Liver (tissue), 9 donors: ENCODE data around the gene BCKDK. TPM values are rescaled to one million over a fixed set of nuclear protein-coding genes. Genes with fewer than 3 reads are reported as not detected.

ENCODE experiments used
- DNase-seq: peaks from one replicate; pipeline ENCODE4 v3.0.0-alpha.2; 2017; ENCODE audit warnings: low spot score
- H3K27ac ChIP-seq, 2 donors: one replicate each; pipeline ENCODE4 v1.7.0; 2013; ENCODE audit warnings: inconsistent platforms in 2 of 2, low read length in 2 of 2, control low read depth in 1 of 2, low read depth in 1 of 2, mild to moderate bottlenecking in 1 of 2
- H3K27me3 ChIP-seq, 4 donors: one replicate each; pipeline versions ENCODE4 v1.6.1 to v1.7.0; 2013; ENCODE audit warnings: low read length in 3 of 4, inconsistent platforms in 1 of 4, mild to moderate bottlenecking in 1 of 4, moderate library complexity in 1 of 4; ENCODE audit not compliant: control insufficient read depth in 4 of 4, insufficient read depth in 4 of 4
- H3K36me3 ChIP-seq, 4 donors: one replicate each; pipeline versions ENCODE4 v1.6.1 to v1.7.0; 2013; ENCODE audit warnings: low read length in 3 of 4, mild to moderate bottlenecking in 3 of 4, low read depth in 1 of 4, moderate library complexity in 1 of 4; ENCODE audit not compliant: control insufficient read depth in 4 of 4, insufficient read depth in 3 of 4
- H3K4me1 ChIP-seq, 4 donors: one replicate each; pipeline versions ENCODE4 v1.6.1 to v1.7.0; 2013; ENCODE audit warnings: low read length in 3 of 4, mild to moderate bottlenecking in 3 of 4, moderate library complexity in 1 of 4; ENCODE audit not compliant: control insufficient read depth in 4 of 4, insufficient read depth in 4 of 4
- H3K4me3 ChIP-seq, 3 donors: one replicate each; pipeline versions ENCODE4 v1.6.1 to v1.7.0; 2013; ENCODE audit warnings: low read length in 3 of 3, control low read depth in 1 of 3, low read depth in 1 of 3, mild to moderate bottlenecking in 1 of 3
- H3K9ac ChIP-seq, 2 donors: one replicate each; pipeline ENCODE4 v1.7.0; 2013; ENCODE audit warnings: low read length in 2 of 2, mild to moderate bottlenecking in 2 of 2, moderate library complexity in 2 of 2, control low read depth in 1 of 2, low read depth in 1 of 2
- H3K9me3 ChIP-seq, 4 donors: one replicate each; pipeline versions ENCODE4 v1.6.1 to v1.7.0; 2013; ENCODE audit warnings: low read length in 3 of 4; ENCODE audit not compliant: control insufficient read depth in 4 of 4
- ATF3 ChIP-seq: IDR thresholded peaks from 2 replicates; pipeline ENCODE4 v1.6.1; 2016; ENCODE audit warnings: antibody characterized with exemption
- CTCF ChIP-seq: fragments of 150-350 bp; IDR thresholded peaks from 2 replicates; pipeline ENCODE4 v1.5.1; 2017; ENCODE audit warnings: improper control_type of control experiment, low read depth, low read length; ENCODE audit not compliant: missing input control
- EGR1 ChIP-seq, 2 donors: IDR thresholded peaks; 2 replicates each; pipeline ENCODE4 v1.6.1; 2016 to 2018; ENCODE audit warnings: antibody characterized with exemption in 2 of 2, low read depth in 2 of 2
- FOXA2 ChIP-seq: IDR thresholded peaks from 2 replicates; pipeline ENCODE4 v1.6.1; 2016; ENCODE audit warnings: antibody characterized with exemption
- GABPA ChIP-seq, 2 donors: IDR thresholded peaks in 1 of 2; conservative IDR thresholded peaks in 1 of 2; 2 replicates each; pipeline ENCODE4 v1.6.1; 2016; ENCODE audit warnings: antibody characterized with exemption in 2 of 2, mild to moderate bottlenecking in 1 of 2, moderate library complexity in 1 of 2
- HNF4A ChIP-seq, 2 donors: conservative IDR thresholded peaks; 2 replicates each; pipeline ENCODE4 v1.6.1; 2016; ENCODE audit warnings: antibody characterized with exemption in 2 of 2, mild to moderate bottlenecking in 2 of 2
- HNF4G ChIP-seq: IDR thresholded peaks from 2 replicates; pipeline ENCODE4 v1.6.1; 2016; ENCODE audit warnings: antibody characterized with exemption
- JUND ChIP-seq, 2 donors: IDR thresholded peaks; 2 replicates each; pipeline ENCODE4 v1.6.1; 2016; ENCODE audit warnings: antibody characterized with exemption in 2 of 2
- MAX ChIP-seq: IDR thresholded peaks from 2 replicates; pipeline ENCODE4 v1.6.1; 2016; ENCODE audit warnings: antibody characterized with exemption
- NR2F2 ChIP-seq: IDR thresholded peaks from 2 replicates; pipeline ENCODE4 v1.6.1; 2016; ENCODE audit warnings: antibody characterized with exemption
- RAD21 ChIP-seq, 2 donors: IDR thresholded peaks; 2 replicates each; pipeline ENCODE4 v1.6.1; 2016; ENCODE audit warnings: antibody characterized with exemption in 2 of 2, mild to moderate bottlenecking in 2 of 2
- REST ChIP-seq: IDR thresholded peaks from 2 replicates; pipeline ENCODE4 v1.6.1; 2016; ENCODE audit warnings: antibody characterized with exemption, mild to moderate bottlenecking
- RXRA ChIP-seq, 2 donors: IDR thresholded peaks; 2 replicates each; pipeline ENCODE4 v1.6.1; 2017 to 2018; ENCODE audit warnings: antibody characterized with exemption in 2 of 2, mild to moderate bottlenecking in 1 of 2
- SP1 ChIP-seq: IDR thresholded peaks from 2 replicates; pipeline ENCODE4 v1.6.1; 2018; ENCODE audit warnings: antibody characterized with exemption, mild to moderate bottlenecking
- TAF1 ChIP-seq: conservative IDR thresholded peaks from 2 replicates; pipeline ENCODE4 v1.6.1; 2016; ENCODE audit warnings: antibody characterized with exemption, mild to moderate bottlenecking
- YY1 ChIP-seq: IDR thresholded peaks from 2 replicates; pipeline ENCODE4 v1.6.1; 2016; ENCODE audit warnings: antibody characterized with exemption, mild to moderate bottlenecking
- ZBTB33 ChIP-seq: IDR thresholded peaks from 2 replicates; pipeline ENCODE4 v1.6.1; 2016; ENCODE audit warnings: antibody characterized with exemption
- WGBS: extraction: QIAGEN DNeasy Blood & Tissue Kit; methylation state at CpG from one replicate; pipeline ENCODE4 v1.1.7; 2013; 5-methylcytosine and 5-hydroxymethylcytosine counted together
- polyA plus RNA-seq, 2 donors: library from polyadenylated mRNA; stranded (reverse) in 1 of 2; unstranded in 1 of 2; fragments of 200-250 nt in 1 of 2; fragments of >200 nt in 1 of 2; fragmentation: Nextera tagmentation in 1 of 2; extraction: Ambion mirVana in 1 of 2; gene quantifications; one replicate each; pipeline versions ENCODE4 v1.2.1 to v1.2.3, GENCODE V29; 2013 to 2015
- total RNA-seq, 2 donors: library from RNA; depleted of rRNA; stranded (reverse); fragments of >200 nt; gene quantifications; one replicate each; pipeline ENCODE4 v1.2.3, GENCODE V29; 2014
- donor health status: healthy.
- donor health status: healthy.
- donor health status: healthy.
- donor health status: healthy.
- donor health status: healthy.

Gene BCKDK
- total and polyA plus RNA-seq, 4 donors, result 10.0 to 41.6 (median 34.9) TPM

GRCh38 chr16:31079342-31079944 is 28.7 kb upstream of the BCKDK start:
- WGBS, result 89% methylated on average over 13 of the region's 13 CpGs
- H3K9ac ChIP-seq, result no peak overlapping the region
- DNase-seq, result no peak
- no peaks in the 10 kb centered on the region for H3K9me3 ChIP-seq
- no peaks in the 10 kb centered on the region for H3K27me3 ChIP-seq
- peaks cover 4 to 58% (median 23%) of the 10 kb centered on the region in 4 donors for H3K36me3 ChIP-seq
- peaks cover 0 to 13% (median 8%) of the 10 kb centered on the region in 4 donors for H3K4me1 ChIP-seq
- no peak overlapping the region for H3K4me3 ChIP-seq
- no peak for TF ChIP-seq HNF4A (conservative IDR thresholded peaks at IDR 0.05)
- TF ChIP-seq HNF4G, result no peak
- no peak for TF ChIP-seq CTCF
- TF ChIP-seq FOXA2, result no peak
- TF ChIP-seq YY1, result no peak
- TF ChIP-seq JUND (IDR thresholded peaks at IDR 0.05), result no peak
- no peak for TF ChIP-seq EGR1 (IDR thresholded peaks at IDR 0.05; ENCODE audit: low read depth in 2 of 2)
- no peak for TF ChIP-seq REST
- TF ChIP-seq RXRA (IDR thresholded peaks at IDR 0.05), result no peak
- no peak for TF ChIP-seq ATF3
- TF ChIP-seq TAF1, result no peak
- no peak for TF ChIP-seq GABPA (IDR thresholded peaks at IDR 0.05 in 1 of 2, conservative IDR thresholded peaks at IDR 0.05 in 1 of 2)
- no peak for TF ChIP-seq SP1
- TF ChIP-seq RAD21 (IDR thresholded peaks at IDR 0.05), result no peak
- TF ChIP-seq NR2F2, result no peak
- no peak for TF ChIP-seq ZBTB33
- TF ChIP-seq MAX, result no peak
- no peak overlapping the region for H3K27ac ChIP-seq
